ENCODE data around the gene ANKRD10. TPM values are rescaled to one million over a fixed set of nuclear protein-coding genes. Genes with fewer than 3 reads are reported as not detected.

The ANKRD10 gene
- total RNA-seq, 4 donors from 2014 or later, result 89.6 to 120 (median 110) TPM

DNA sequence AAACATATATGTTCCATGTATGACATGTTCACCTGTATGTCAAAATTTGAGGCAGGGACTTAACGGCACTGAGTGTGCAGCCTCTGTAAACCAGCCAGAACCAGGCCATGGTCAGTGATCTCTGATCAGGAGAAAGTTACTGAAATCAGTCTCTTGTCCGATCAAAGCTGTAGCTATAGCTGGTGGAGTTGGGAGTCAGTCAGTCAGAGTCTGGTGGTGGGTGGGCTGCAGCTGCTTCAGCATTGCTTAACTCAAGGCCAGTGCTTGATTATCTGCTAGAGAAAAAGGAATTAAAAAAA is 78.3 kb downstream of the ANKRD10 start:
- H3K9me3 ChIP-seq, result no peaks in the 10 kb centered on the region
- TF ChIP-seq, protein P1, sequence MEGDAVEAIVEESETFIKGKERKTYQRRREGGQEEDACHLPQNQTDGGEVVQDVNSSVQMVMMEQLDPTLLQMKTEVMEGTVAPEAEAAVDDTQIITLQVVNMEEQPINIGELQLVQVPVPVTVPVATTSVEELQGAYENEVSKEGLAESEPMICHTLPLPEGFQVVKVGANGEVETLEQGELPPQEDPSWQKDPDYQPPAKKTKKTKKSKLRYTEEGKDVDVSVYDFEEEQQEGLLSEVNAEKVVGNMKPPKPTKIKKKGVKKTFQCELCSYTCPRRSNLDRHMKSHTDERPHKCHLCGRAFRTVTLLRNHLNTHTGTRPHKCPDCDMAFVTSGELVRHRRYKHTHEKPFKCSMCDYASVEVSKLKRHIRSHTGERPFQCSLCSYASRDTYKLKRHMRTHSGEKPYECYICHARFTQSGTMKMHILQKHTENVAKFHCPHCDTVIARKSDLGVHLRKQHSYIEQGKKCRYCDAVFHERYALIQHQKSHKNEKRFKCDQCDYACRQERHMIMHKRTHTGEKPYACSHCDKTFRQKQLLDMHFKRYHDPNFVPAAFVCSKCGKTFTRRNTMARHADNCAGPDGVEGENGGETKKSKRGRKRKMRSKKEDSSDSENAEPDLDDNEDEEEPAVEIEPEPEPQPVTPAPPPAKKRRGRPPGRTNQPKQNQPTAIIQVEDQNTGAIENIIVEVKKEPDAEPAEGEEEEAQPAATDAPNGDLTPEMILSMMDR (IDR thresholded peaks at IDR 0.05), result no peak
- no peak for TF ChIP-seq POLR2A (IDR thresholded peaks at IDR 0.05; ENCODE audit: low read depth)
- TF ChIP-seq EP300 (IDR thresholded peaks at IDR 0.05), result no peak
- TF ChIP-seq POLR2AphosphoS5 (IDR thresholded peaks at IDR 0.05), result no peak
- H3K27me3 ChIP-seq, result peaks cover 0 to 14% (median 0%) of the 10 kb centered on the region in 4 donors
- 94% methylated on average over 2 of the region's 2 CpGs for WGBS
- no peak overlapping the region for H3K4me3 ChIP-seq
- H3K36me3 ChIP-seq, result no peaks in the 10 kb centered on the region
- DNase-seq (ENCODE audit: extremely low spot score), result no peak
- H3K27ac ChIP-seq (replicated peaks in 1 of 4), result no peak overlapping the region
- H3K4me1 ChIP-seq, result no peaks in the 10 kb centered on the region
- intact Hi-C loops (cut with DNase I), result no loop called here

GRCh38 chr13:110835721-110836604 is 78.9 kb downstream of the ANKRD10 start:
- H3K9me3 ChIP-seq, result no peaks in the 10 kb centered on the region
- H3K4me3 ChIP-seq, result no peak overlapping the region
- DNase-seq (ENCODE audit: extremely low spot score), result no peak
- H3K27ac ChIP-seq (replicated peaks in 1 of 4), result no peak overlapping the region
- 83% methylated on average over 7 of the region's 7 CpGs for WGBS
- H3K27me3 ChIP-seq, result peaks cover 0 to 20% (median 0%) of the 10 kb centered on the region in 4 donors
- no peaks in the 10 kb centered on the region for H3K36me3 ChIP-seq
- H3K4me1 ChIP-seq, result no peaks in the 10 kb centered on the region
- intact Hi-C loops (cut with DNase I), result no loop called here
- TF ChIP-seq POLR2AphosphoS5 (IDR thresholded peaks at IDR 0.05), result no peak
- TF ChIP-seq, protein P1 (IDR thresholded peaks at IDR 0.05), result no peak

DNA sequence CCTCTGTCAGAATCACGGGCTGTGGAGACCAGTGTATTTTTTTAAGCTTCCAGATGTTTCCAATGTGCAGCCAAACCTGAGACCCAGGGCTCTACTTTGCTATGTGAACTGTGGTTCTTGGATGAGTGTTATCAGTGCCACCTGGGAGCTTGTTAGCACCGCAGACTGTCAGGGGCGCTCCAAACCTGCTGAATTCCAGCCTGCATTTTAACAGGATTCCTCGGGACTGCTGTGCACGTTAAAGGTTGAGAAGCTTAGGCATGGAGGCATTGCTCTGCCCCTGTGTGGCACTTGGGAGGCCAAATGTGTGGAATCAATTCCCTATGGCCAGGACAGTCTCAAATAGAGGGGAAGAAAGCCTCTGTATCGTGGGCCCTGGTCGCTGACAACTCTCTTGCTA is 80.3 kb downstream of the ANKRD10 start:
- H3K27ac ChIP-seq (replicated peaks in 1 of 4), result no peak overlapping the region
- intact Hi-C loops (cut with DNase I), result no loop called here
- 96% methylated on average over 3 of the region's 7 CpGs for WGBS

DNA sequence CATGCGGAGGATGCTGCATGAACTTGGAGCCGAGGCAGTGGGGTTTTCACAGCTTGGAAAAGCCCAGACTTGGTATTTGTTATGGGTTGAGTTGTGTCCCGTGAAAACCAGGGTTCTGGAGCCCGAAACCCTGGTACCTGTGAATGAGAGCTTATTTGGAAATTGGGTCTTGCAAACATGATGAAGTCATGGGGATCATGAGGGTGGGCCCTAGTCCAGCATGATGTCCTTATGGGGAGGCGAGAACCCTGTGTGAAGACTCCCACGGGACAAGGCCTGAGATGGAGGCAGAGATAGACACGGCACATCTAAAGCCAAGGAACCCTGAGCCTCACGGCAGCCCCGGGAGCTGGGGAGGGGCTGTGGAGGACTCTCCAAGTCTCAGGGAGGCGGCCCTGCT is 82.3 kb downstream of the ANKRD10 start:
- Histone ChIP-seq H3K36me3 (no peaks in the 10 kb centered on the region), H3K9me3 (no peaks in the 10 kb centered on the region), H3K27ac (replicated peaks in 1 of 4) (no peak overlapping the region), H3K4me1 (no peaks in the 10 kb centered on the region), H3K4me3 (no peak overlapping the region), H3K27me3 (peaks cover 0 to 27% (median 0%) of the 10 kb centered on the region in 4 donors)
- intact Hi-C loops (cut with DNase I), result no loop called here
- TF ChIP-seq EP300 (IDR thresholded peaks at IDR 0.05) (no peak), POLR2A (IDR thresholded peaks at IDR 0.05; ENCODE audit: low read depth) (no peak), POLR2AphosphoS5 (IDR thresholded peaks at IDR 0.05) (no peak)
- TF ChIP-seq, protein P1 (IDR thresholded peaks at IDR 0.05), result no peak
- WGBS, result 79% methylated on average over 10 of the region's 10 CpGs
- no peak for DNase-seq (ENCODE audit: extremely low spot score)

More for the DNA sequence above, 80.3 kb downstream of the ANKRD10 start:
- DNase-seq (ENCODE audit: extremely low spot score), result no peak
- no peak overlapping the region for H3K4me3 ChIP-seq
- H3K27me3 ChIP-seq, result peaks cover 0 to 27% (median 0%) of the 10 kb centered on the region in 4 donors
- H3K9me3 ChIP-seq, result no peaks in the 10 kb centered on the region
- H3K4me1 ChIP-seq, result no peaks in the 10 kb centered on the region
- no peaks in the 10 kb centered on the region for H3K36me3 ChIP-seq
- no peak for TF ChIP-seq EP300 (IDR thresholded peaks at IDR 0.05)
- TF ChIP-seq POLR2A (IDR thresholded peaks at IDR 0.05; ENCODE audit: low read depth), result no peak
- TF ChIP-seq POLR2AphosphoS5 (IDR thresholded peaks at IDR 0.05), result no peak
- TF ChIP-seq, protein P1 (IDR thresholded peaks at IDR 0.05), result no peak

GRCh38 chr13:110832205-110832479 is 82.7 kb downstream of the ANKRD10 start:
- H3K9me3 ChIP-seq, result no peaks in the 10 kb centered on the region
- no peaks in the 10 kb centered on the region for H3K36me3 ChIP-seq
- no peak overlapping the region for H3K4me3 ChIP-seq
- H3K4me1 ChIP-seq, result no peaks in the 10 kb centered on the region
- no peak for TF ChIP-seq POLR2A (IDR thresholded peaks at IDR 0.05; ENCODE audit: low read depth)
- no peak for TF ChIP-seq EP300 (IDR thresholded peaks at IDR 0.05)
- no peak for TF ChIP-seq POLR2AphosphoS5 (IDR thresholded peaks at IDR 0.05)
- TF ChIP-seq, protein P1 (IDR thresholded peaks at IDR 0.05), result no peak
- intact Hi-C loops (cut with DNase I), result no loop called here
- H3K27me3 ChIP-seq, result peaks cover 0 to 27% (median 0%) of the 10 kb centered on the region in 4 donors
- WGBS, result 98% methylated on average over 3 of the region's 3 CpGs
- DNase-seq (ENCODE audit: extremely low spot score), result no peak
- no peak overlapping the region for H3K27ac ChIP-seq (replicated peaks in 1 of 4)
